Right cardiac atrium (tissue), 5 donors: ENCODE measurements around the gene KYAT1. TPM values are rescaled to one million over a fixed set of nuclear protein-coding genes. Genes with fewer than 3 reads are reported as not detected.

ENCODE experiments used
- ATAC-seq, 2 donors: fragments of 200-7000 bp; cut with Tn5 transposase; one replicate each; pipeline versions ENCODE4 v1.8.0 to v1.9.1; 2020; ENCODE audit warnings: moderate library complexity in 2 of 2, mild to moderate bottlenecking in 1 of 2
- DNase-seq, 3 donors: peaks; one replicate each; pipeline ENCODE4 v3.0.0-alpha.2; 2020
- H3K27ac ChIP-seq: one replicate; pipeline ENCODE4 v1.5.1; 2013; ENCODE audit warnings: mild to moderate bottlenecking, low read length, control low read depth, moderate library complexity
- H3K27me3 ChIP-seq: one replicate; pipeline ENCODE4 v1.6.1; 2013; ENCODE audit not compliant: control insufficient read depth, insufficient read depth
- H3K4me1 ChIP-seq: one replicate; pipeline ENCODE4 v1.6.1; 2013; ENCODE audit warnings: low read length; ENCODE audit not compliant: control insufficient read depth, insufficient read depth
- H3K4me3 ChIP-seq: one replicate; pipeline ENCODE4 v1.5.1; 2013; ENCODE audit warnings: low read length, control low read depth
- H3K9me3 ChIP-seq: one replicate; pipeline ENCODE4 v1.6.1; 2013; ENCODE audit warnings: low read length; ENCODE audit not compliant: control insufficient read depth
- WGBS: extraction: QIAGEN DNeasy Blood & Tissue Kit; methylation state at CpG from one replicate; pipeline ENCODE4 v1.1.7; 2013; 5-methylcytosine and 5-hydroxymethylcytosine counted together
- intact Hi-C, 4 donors: fragments of 100-400 bp; cut with DNase I; formaldehyde crosslinking; loops; one replicate each; pipeline versions ENCODE4 v1.11.0 to v1.14.0; 2022 to 2023
- polyA plus RNA-seq: library from polyadenylated mRNA; stranded (reverse); fragments of 200-250 nt; gene quantifications from one replicate; pipeline ENCODE4 v1.2.3, GENCODE V29; 2013
- total RNA-seq, 4 donors: library from RNA; stranded (reverse); fragmentation: NEBNext Ultra II Directional; extraction: Animal tissue kit (Norgen Biotek cat#: 25700); gene quantifications; one replicate each; pipeline ENCODE4 v1.2.1, GENCODE V29; 2021
- donor health status: healthy with polysubstance abuse.
- donor health status: DM: no; HTN: yes; CAD: no.
- donor health status: DM: no; HTN: no; CAD: no.
- donor health status: DM: no; HTN: yes; CAD: no; lungs with severe emphysema.
- donor health status: DM: yes; HTN: yes; CAD: no.

KYAT1 gene
- total and polyA plus RNA-seq, 5 donors = 10.1 to 18.0 (median 14.7) TPM

DNA sequence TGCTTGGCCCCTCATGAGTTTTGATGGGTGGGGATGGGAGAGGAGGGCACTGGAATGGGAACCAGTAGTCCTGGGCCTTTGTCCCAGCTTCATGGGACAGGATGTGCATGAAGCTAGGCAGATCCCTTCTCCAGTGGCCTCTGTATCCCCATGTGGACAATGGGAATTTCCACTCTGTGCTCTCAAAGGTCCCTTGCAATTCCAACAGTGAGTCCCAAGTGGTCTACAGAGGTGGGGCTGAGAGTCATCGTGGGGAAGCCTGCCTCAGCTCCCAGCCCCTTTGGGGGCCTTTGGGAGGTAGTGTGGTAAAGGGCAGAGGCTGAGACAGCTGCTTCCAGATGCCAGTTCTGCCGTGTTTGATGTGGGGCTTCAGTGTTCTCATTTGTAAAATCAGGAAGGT is 37.2 kb upstream of the KYAT1 start:
- Histone ChIP-seq H3K4me1 (peaks cover 9% of the 10 kb centered on the region), H3K4me3 (no peak overlapping the region), H3K27ac (peak overlapping the region; percentile 5), H3K9me3 (no peaks in the 10 kb centered on the region), H3K27me3 (no peaks in the 10 kb centered on the region)
- DNase-seq = no peak
- ATAC-seq = no peak
- 54% methylated on average over 2 of the region's 2 CpGs for WGBS
- intact Hi-C loops = no loop called here

DNA sequence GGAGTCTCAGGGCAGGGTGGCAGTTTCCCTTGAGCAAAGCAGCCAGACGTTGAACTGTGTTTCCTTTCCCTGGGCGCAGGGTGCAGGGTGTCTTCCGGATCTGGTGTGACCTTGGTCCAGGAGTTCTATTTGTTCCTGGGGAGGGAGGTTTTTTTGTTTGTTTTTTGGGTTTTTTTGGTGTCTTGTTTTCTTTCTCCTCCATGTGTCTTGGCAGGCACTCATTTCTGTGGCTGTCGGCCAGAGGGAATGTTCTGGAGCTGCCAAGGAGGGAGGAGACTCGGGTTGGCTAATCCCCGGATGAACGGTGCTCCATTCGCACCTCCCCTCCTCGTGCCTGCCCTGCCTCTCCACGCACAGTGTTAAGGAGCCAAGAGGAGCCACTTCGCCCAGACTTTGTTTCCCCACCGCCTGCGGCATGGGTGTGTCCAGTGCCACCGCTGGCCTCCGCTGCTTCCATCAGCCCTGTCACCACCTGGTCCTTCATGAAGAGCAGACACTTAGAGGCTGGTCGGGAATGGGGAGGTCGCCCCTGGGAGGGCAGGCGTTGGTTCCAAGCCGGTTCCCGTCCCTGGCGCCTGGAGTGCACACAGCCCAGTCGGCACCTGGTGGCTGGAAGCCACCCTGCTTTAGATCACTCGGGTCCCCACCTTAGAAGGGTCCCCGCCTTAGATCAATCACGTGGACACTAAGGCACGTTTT is 35.5 kb upstream of the KYAT1 start:
- H3K4me3 ChIP-seq = no peak overlapping the region
- peak; percentile 60 to 70 for ATAC-seq
- WGBS = 52% methylated on average over 26 of the region's 26 CpGs
- peak; percentile 91 to 93 (median 93) for DNase-seq
- no peaks in the 10 kb centered on the region for H3K9me3 ChIP-seq
- intact Hi-C loops = no loop called here
- no peaks in the 10 kb centered on the region for H3K27me3 ChIP-seq
- peaks cover 22% of the 10 kb centered on the region for H3K4me1 ChIP-seq
- H3K27ac ChIP-seq = peak overlapping the region; percentile 51

DNA sequence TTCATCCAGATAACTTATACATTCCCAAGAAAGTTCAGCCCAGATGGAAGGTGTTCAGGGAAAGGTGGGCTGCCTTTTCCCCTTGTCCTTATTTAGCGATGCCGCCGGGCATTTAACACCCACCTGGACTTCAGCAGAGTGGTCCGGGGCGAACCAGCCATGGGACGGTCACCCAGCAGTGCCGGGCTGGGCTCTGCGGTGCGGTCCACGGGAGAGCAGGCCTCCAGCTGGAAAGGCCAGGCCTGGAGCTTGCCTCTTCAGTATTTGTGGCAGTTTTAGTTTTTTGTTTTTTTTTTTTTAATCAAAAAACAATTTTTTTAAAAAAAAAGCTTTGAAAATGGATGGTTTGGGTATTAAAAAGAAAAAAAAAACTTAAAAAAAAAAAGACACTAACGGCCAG is 35.0 kb upstream of the KYAT1 start:
- Histone ChIP-seq H3K4me3 (no peak overlapping the region), H3K4me1 (peaks cover 26% of the 10 kb centered on the region), H3K27me3 (no peaks in the 10 kb centered on the region), H3K9me3 (no peaks in the 10 kb centered on the region), H3K27ac (peak overlapping the region; percentile 95)
- ATAC-seq (no peak), DNase-seq (no peak)
- 75% methylated on average over 11 of the region's 11 CpGs for WGBS
- intact Hi-C loops = no loop called here

DNA sequence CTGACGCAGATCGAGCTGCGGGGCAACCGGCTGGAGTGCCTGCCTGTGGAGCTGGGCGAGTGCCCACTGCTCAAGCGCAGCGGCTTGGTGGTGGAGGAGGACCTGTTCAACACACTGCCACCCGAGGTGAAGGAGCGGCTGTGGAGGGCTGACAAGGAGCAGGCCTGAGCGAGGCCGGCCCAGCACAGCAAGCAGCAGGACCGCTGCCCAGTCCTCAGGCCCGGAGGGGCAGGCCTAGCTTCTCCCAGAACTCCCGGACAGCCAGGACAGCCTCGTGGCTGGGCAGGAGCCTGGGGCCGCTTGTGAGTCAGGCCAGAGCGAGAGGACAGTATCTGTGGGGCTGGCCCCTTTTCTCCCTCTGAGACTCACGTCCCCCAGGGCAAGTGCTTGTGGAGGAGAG is 34.5 kb upstream of the KYAT1 start:
- H3K4me1 ChIP-seq = peaks cover 28% of the 10 kb centered on the region
- 74% methylated on average over 18 of the region's 18 CpGs for WGBS
- intact Hi-C loops = no loop called here
- peak overlapping the region; percentile 95 for H3K27ac ChIP-seq
- no peaks in the 10 kb centered on the region for H3K9me3 ChIP-seq
- H3K4me3 ChIP-seq = no peak overlapping the region
- peak; percentile 34 to 44 for ATAC-seq
- DNase-seq = peak; percentile 82 to 91 (median 90)
- no peaks in the 10 kb centered on the region for H3K27me3 ChIP-seq

- Histone ChIP-seq H3K27me3 (no peaks in the 10 kb centered on the region), H3K9me3 (no peaks in the 10 kb centered on the region), H3K27ac (peak overlapping the region; percentile 61), H3K4me3 (no peak overlapping the region), H3K4me1 (peaks cover 40% of the 10 kb centered on the region)
- DNase-seq = no peak
- no peak for ATAC-seq
- intact Hi-C loops = no loop called here
- WGBS = 66% methylated on average over 23 of the region's 23 CpGs
Measured at GRCh38 chr9:128913995-128914772, 32.4 kb upstream of the KYAT1 start.

- intact Hi-C loops = no loop called here
- H3K27me3 ChIP-seq = no peaks in the 10 kb centered on the region
- peaks cover 40% of the 10 kb centered on the region for H3K4me1 ChIP-seq
- H3K9me3 ChIP-seq = no peaks in the 10 kb centered on the region
- WGBS = 47% methylated on average over 15 of the region's 15 CpGs
- H3K4me3 ChIP-seq = no peak overlapping the region
- ATAC-seq (peak; percentile 12 to 30), DNase-seq (peak; percentile 49 to 75 (median 72))
- H3K27ac ChIP-seq = peak overlapping the region; percentile 61
Measured at GRCh38 chr9:128913048-128913900, 31.5 kb upstream of the KYAT1 start.

DNA sequence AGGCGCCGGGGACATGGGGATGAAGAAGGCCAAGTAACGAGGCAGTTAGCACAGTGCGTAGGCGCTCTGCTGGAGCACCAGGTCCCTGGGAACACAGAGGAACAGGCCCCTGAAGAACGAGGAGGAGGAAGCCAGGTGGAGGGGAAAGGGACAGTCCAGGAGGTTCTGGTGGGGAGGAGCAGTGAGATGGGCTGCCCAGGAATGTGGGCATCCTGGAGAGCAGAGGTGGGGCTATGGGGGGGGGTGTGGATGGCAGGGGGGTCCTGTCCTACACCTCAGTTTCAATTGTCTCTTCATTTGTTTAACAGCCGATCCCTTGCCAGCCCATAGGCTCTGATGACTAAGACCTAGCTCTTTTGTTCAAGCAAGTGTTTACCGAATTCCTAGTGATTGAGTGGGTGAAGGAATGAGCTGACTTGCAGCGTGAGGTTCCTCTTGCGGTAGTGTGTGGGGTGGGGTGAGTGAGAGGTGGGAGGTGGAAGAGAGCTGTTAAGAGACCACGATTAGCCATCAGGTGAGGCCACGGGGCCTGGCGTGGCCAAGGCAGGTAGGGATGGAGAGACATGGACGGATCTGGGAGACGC is 30.6 kb upstream of the KYAT1 start:
- Histone ChIP-seq H3K9me3 (no peaks in the 10 kb centered on the region), H3K27me3 (no peaks in the 10 kb centered on the region), H3K27ac (peak overlapping the region; percentile 76), H3K4me3 (no peak overlapping the region), H3K4me1 (peaks cover 40% of the 10 kb centered on the region)
- ATAC-seq = no peak
- intact Hi-C loops = no loop called here
- no peak for DNase-seq
- 70% methylated on average over 15 of the region's 15 CpGs for WGBS

GRCh38 chr9:128911529-128912035 is 29.8 kb upstream of the KYAT1 start:
- H3K4me3 ChIP-seq = no peak overlapping the region
- 19% methylated on average over 8 of the region's 8 CpGs for WGBS
- no peaks in the 10 kb centered on the region for H3K9me3 ChIP-seq
- ATAC-seq = peak; percentile 70 to 87
- H3K27me3 ChIP-seq = no peaks in the 10 kb centered on the region
- peaks cover 38% of the 10 kb centered on the region for H3K4me1 ChIP-seq
- peak; percentile 83 to 91 (median 89) for DNase-seq
- H3K27ac ChIP-seq = peak overlapping the region; percentile 76
- intact Hi-C loops = no loop called here

- ATAC-seq (no peak), DNase-seq (no peak)
- Histone ChIP-seq H3K27ac (peak overlapping the region; percentile 73), H3K9me3 (no peaks in the 10 kb centered on the region), H3K27me3 (no peaks in the 10 kb centered on the region), H3K4me1 (peaks cover 36% of the 10 kb centered on the region), H3K4me3 (no peak overlapping the region)
- 73% methylated on average over 6 of the region's 6 CpGs for WGBS
- intact Hi-C loops = no loop called here
Measured at GRCh38 chr9:128910906-128911305, 29.2 kb upstream of the KYAT1 start.

- WGBS = 85% methylated on average over 4 of the region's 4 CpGs
- ATAC-seq = no peak
Measured at GRCh38 chr9:128909859-128910258, 28.1 kb upstream of the KYAT1 start.

More at GRCh38 chr9:128909859-128910258, 28.1 kb upstream of the KYAT1 start:
- intact Hi-C loops = no loop called here
- Histone ChIP-seq H3K27ac (peak overlapping the region; percentile 7), H3K4me1 (peaks cover 36% of the 10 kb centered on the region), H3K9me3 (no peaks in the 10 kb centered on the region), H3K27me3 (no peaks in the 10 kb centered on the region), H3K4me3 (no peak overlapping the region)
- DNase-seq = no peak
